Activated CD4-positive, alpha-beta T cell treated with anti-CD3 and anti-CD28 coated beads, Interleukin-2, Interleukin-4, amounts not matched to agents 100 ng/mL and 50 ng/mL, durations not matched to agents 16 hours and 8 hours (primary cell): ENCODE measurements around the gene ACOXL.

Experiments
- DNase-seq: peaks from one replicate; pipeline ENCODE4 v3.0.0-alpha.2; 2020; ENCODE audit warnings: low spot score

ACOXL gene

GRCh38 chr2:110858135-110858725, 125.9 kb downstream of the ACOXL start:
- peak; percentile 65 for DNase-seq

- DNase-seq: no peak
Observed at GRCh38 chr2:110858993-110859701, 126.8 kb downstream of the ACOXL start.

DNA sequence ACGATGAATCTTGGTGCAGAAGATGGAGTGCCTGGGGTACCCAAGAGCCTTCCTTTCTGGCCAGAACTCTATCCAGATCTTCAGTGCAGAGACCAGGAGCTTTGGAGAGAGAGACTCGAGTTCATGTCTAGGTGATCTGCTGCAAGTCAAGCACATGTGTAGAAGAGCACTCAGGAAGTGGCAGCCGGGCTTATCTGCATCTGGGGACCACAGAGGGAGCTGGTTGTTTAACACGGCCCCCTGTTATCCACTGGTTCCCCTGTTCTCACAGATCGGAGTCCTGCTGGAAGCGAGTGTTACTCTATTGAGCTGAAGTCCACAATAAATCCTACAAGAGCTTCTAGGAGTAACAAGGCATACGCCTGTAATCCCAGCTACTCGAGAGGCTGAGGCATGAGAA, 128.3 kb downstream of the ACOXL start:
- no peak for DNase-seq

DNA sequence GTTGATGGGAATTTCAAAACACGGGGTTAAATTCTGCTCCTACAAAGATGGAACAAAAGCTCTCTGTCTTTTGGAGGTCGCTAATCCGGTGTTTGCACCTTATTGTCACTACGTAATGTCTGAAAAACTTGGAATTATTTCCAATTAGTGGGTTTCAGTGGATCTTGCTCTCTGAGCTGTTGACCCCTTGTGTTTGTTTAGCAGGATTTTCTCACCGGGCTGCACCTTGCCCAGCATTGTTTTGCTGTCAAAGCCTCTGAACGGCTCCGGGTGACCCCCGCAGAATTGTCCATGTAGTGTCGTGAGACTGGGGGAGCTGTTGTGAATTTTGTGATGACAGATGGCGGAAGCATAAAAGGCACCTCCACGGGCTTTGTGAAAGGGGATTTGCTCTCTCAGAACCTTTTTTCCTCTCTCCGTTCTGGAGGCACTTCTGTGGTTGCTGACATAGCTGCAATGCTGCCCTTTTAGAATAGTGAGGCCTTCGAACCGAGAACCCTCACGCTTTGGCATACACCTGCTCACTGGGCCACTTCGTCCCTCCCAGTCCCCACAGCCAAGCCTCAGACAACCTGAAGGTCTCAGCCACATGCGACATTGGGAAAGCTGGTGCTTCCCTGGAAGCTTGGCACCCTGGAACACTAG, 129.4 kb downstream of the ACOXL start:
- no peak for DNase-seq

GRCh38 chr2:110863726-110864125, 131.4 kb downstream of the ACOXL start:
- no peak for DNase-seq

- DNase-seq: no peak
Observed at GRCh38 chr2:110864176-110864575, 131.8 kb downstream of the ACOXL start.

GRCh38 chr2:110864731-110865130, 132.4 kb downstream of the ACOXL start:
- DNase-seq: no peak

- peak; percentile 88 for DNase-seq
Observed at GRCh38 chr2:110865188-110865587, 132.8 kb downstream of the ACOXL start.

GRCh38 chr2:110866045-110866444, 133.7 kb downstream of the ACOXL start:
- DNase-seq: no peak

GRCh38 chr2:110866466-110866865, 134.1 kb downstream of the ACOXL start:
- DNase-seq: peak; percentile 73

DNA sequence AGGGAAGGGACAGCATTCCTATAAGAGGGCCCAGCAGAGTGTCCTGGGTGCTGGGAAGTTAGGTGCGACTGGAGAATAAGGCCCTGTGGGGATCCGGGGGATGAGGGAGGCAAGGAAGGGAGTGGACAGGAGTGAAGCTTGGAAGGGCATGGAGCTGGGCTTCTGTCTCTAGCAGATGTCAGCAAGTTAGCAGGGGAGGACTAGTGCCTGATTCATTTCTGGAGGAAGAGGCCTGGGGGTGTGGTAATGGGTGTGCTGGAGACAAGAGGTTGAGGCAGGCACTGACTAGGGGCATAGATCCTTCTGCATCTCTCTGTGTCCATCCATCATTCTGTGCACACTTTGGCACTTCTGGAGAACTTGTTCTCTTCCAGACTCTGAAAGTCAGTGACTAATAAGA, 134.7 kb downstream of the ACOXL start:
- DNase-seq: peak; percentile 68

DNA sequence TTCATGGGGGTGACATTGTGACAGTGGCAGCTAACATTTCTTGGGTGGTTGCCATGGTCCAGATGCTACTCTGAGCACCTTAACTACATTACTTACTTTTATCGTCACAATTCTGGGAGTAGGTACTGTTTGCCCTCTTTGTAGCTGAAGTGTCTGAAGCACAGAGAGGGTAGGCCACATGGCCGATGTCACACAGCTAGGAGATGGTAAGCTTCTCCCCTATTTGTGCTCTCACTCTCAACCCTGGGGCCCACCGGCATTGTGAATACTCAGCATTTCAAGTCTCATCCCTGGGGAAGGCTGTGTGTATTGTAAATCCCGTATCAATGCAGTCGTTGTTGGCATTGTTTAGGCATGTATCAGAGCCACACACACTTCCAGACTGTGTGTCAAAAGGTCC, 136.6 kb downstream of the ACOXL start:
- no peak for DNase-seq

GRCh38 chr2:110869472-110870446, 137.4 kb downstream of the ACOXL start:
- DNase-seq: no peak

GRCh38 chr2:110870545-110870944, 138.2 kb downstream of the ACOXL start:
- DNase-seq: no peak

GRCh38 chr2:110871637-110872036, 139.3 kb downstream of the ACOXL start:
- peak; percentile 62 for DNase-seq

GRCh38 chr2:110872521-110872920, 140.1 kb downstream of the ACOXL start:
- no peak for DNase-seq

- DNase-seq: no peak
Observed at GRCh38 chr2:110873056-110873502, 140.7 kb downstream of the ACOXL start.

DNA sequence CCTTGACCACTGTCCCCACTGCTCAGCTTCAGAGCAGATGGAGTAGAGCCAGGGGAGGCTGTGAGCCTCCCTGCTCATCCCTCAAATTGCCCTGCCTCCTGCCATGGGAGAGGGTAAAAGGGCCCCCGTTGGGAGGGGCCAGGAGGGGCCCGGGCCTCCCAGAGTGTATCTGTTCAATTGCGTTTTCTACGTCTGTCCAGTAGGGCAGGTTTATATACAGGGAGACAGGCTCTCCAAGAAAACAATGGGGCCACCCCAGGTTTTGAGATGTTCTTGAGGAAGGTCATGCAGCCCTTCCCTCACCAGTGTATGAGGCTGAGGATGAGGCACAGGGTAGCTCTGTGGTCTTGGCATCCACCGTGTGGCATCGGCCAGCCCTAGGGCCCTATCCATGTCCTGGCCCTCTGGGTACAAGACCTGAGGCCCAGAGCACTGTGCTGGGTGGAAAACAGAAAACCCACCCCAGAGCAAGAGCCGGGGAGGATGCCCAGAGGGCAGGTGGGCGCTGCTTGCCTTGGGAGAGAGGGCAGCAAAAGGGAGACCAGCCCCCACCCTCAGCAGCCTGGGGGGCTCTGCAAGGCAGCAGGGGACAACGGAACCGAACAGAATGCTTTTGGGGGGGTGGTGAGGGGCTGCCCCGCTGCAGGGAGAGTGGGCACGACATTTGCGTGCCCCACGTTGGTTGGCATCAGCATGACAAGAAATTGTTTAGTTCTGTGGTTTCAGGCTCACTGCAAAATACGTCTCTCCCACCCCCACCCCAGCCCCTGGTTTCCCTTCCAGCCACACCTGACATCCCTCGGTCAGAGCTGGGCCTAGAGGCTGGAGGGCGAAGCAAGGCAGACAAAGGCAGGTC, 141.5 kb downstream of the ACOXL start:
- no peak for DNase-seq

GRCh38 chr2:110874453-110875383, 142.3 kb downstream of the ACOXL start:
- DNase-seq: no peak

- DNase-seq: no peak
Observed at GRCh38 chr2:110875384-110875725, 143.0 kb downstream of the ACOXL start.
